ENCODE measurements around the gene IRAK2. TPM values are rescaled to one million over a fixed set of nuclear protein-coding genes. Genes with fewer than 3 reads are reported as not detected.

IRAK2 gene
- total and polyA plus RNA-seq, 2 donors (not counting 3 experiments of a cell fraction or from before 2014, with no cell fraction given) = 7.9 to 10.0 TPM

DNA sequence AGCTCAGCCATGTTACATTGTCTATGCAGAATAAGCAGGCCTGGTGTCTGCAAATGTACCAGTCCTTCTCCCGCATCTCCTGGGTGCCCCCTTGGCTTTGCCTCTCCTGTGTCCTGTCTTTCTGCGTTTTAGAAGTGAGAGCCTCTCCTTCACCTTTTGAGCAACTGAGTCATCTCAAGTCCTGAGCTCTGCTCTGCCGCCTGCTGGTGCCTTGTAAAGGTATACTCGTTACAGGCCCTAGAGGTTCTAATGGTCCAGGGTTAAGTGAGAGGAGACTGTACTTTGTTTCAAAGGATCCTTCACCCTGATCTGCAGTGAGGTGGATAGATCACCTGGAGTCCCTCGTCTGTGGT lies 115.4 kb downstream of the IRAK2 start:
- Histone ChIP-seq H3K4me3 (replicated peaks in 1 of 3; ENCODE audit: insufficient read depth in 1 of 3, low read depth in 1 of 3, low read length in 3 of 3) (no peak overlapping the region), H3K79me2 (ENCODE audit: control insufficient read depth, insufficient read depth, low read length) (peaks cover 5% of the 10 kb centered on the region), H3K4me2 (ENCODE audit: insufficient read depth, low read length) (no peak overlapping the region), H3K4me1 (ENCODE audit: control insufficient read depth, extremely low read depth, insufficient read depth, low read length) (no peaks in the 10 kb centered on the region), H3K9me3 (replicated peaks; ENCODE audit: control insufficient read depth, insufficient read depth, low read length) (no peaks in the 10 kb centered on the region), H2AFZ (ENCODE audit: low read depth, low read length) (no peak overlapping the region), H4K20me1 (replicated peaks; ENCODE audit: control insufficient read depth, extremely low read depth, insufficient read depth, low read length) (peaks cover 2% of the 10 kb centered on the region), H3K36me3 (ENCODE audit: control insufficient read depth in 2 of 2, extremely low read depth in 1 of 2, insufficient read depth in 2 of 2, low read length in 2 of 2) (peaks cover 3 to 15% of the 10 kb centered on the region in 2 experiments), H3K9ac (replicated peaks; ENCODE audit: extremely low read depth, insufficient read depth, low read length) (no peak overlapping the region), H3K27me3 (ENCODE audit: control insufficient read depth in 2 of 2, insufficient read depth in 2 of 2, low read length in 2 of 2) (no peaks in the 10 kb centered on the region), H3K27ac (ENCODE audit: insufficient read depth, low read depth, low read length) (no peak overlapping the region), H3K9me1 (replicated peaks; ENCODE audit: control insufficient read depth, extremely low read depth, insufficient read depth, low read length) (no peaks in the 10 kb centered on the region)
- POLR2A ChIA-PET = interaction anchor here (0.5 kb wide), 1 partner anchor 399 kb away, joined by 5 read pairs; no protein-coding TSS in a partner anchor
- FAIRE-seq (no peak), DNase-seq (ENCODE audit: low read depth, low spot score) (no peak)
- intact Hi-C loops (cut with micrococcal nuclease) (no loop called here), dilution Hi-C loops (cut with MboI; ENCODE audit: extremely low pct_ligation_motif_present, low sequenced_read_pairs) (no loop called here)
- TF ChIP-seq CTCF (IDR thresholded peaks at IDR 0.05; ENCODE audit: extremely low read depth in 1 of 2, insufficient read depth in 1 of 2, low read depth in 1 of 2, low read length in 2 of 2) = no peak
- TF ChIP-seq MYC (IDR thresholded peaks at IDR 0.05; ENCODE audit: low read depth, low read length) = no peak
- TF ChIP-seq POLR2AphosphoS5 (IDR thresholded peaks at IDR 0.05; ENCODE audit: insufficient read depth, low read depth, low read length) = no peak
- TF ChIP-seq EZH2 (IDR thresholded peaks at IDR 0.05; ENCODE audit: borderline replicate concordance, low read depth, low read length, severe bottlenecking) = no peak
- TF ChIP-seq FOS (IDR thresholded peaks at IDR 0.05; ENCODE audit: borderline replicate concordance, insufficient read depth, low read length) = no peak
- TF ChIP-seq JUN (IDR thresholded peaks at IDR 0.05; ENCODE audit: borderline replicate concordance, insufficient read depth, insufficient read length, low read depth) = no peak
- TF ChIP-seq POLR2A (IDR thresholded peaks at IDR 0.05; ENCODE audit: low read depth, low read length) = no peak
- TF ChIP-seq MAX (IDR thresholded peaks at IDR 0.05; ENCODE audit: insufficient read depth, insufficient read length) = no peak
- no peak for TF ChIP-seq GATA2 (IDR thresholded peaks at IDR 0.05; ENCODE audit: insufficient read depth, insufficient read length, low read depth, low read length)
- CTCF ChIA-PET = interaction anchor here (1.4 kb wide), 1 partner anchor 10 kb away, joined by 5 read pairs; no protein-coding TSS in a partner anchor
- BruUV-seq (replicated peaks) = no TSS peak
